Measurements from ENCODE around the gene AMN.

Gene AMN

DNA sequence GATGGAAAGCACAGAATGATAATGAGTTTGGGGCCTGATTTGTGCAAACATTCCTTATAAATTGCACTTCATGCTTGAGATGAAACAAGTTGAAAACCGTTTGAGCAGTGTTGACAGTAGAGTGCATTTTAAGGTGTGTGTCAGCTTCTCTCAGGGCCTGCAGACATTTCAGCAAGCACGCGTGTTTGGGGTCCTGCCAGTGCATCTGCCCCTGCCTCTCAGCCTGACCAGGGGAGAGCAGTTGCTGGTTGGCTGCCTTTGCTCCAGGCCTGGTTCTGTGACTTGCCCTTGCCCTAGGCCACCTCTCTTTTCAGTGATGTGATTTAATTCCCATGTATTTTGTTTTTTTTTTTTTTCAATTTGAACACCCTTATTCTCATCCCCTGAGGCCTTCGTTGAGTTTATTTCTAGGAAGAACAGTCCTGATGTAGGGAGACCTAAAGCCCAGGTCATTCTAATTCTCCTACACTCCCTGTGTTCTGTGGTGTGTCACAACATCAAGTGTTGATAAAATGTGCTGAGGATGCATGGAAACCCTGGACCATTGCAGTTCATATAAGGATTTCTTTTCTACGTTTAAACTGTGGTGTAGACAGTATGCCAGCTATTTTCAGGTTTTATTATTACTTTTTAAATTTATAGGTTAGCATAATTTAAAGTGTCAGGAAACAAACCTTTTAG lies 40.1 kb upstream of the AMN start:
- no peak for TF ChIP-seq ZFX (IDR thresholded peaks at IDR 0.05)
- TF ChIP-seq, protein P1, sequence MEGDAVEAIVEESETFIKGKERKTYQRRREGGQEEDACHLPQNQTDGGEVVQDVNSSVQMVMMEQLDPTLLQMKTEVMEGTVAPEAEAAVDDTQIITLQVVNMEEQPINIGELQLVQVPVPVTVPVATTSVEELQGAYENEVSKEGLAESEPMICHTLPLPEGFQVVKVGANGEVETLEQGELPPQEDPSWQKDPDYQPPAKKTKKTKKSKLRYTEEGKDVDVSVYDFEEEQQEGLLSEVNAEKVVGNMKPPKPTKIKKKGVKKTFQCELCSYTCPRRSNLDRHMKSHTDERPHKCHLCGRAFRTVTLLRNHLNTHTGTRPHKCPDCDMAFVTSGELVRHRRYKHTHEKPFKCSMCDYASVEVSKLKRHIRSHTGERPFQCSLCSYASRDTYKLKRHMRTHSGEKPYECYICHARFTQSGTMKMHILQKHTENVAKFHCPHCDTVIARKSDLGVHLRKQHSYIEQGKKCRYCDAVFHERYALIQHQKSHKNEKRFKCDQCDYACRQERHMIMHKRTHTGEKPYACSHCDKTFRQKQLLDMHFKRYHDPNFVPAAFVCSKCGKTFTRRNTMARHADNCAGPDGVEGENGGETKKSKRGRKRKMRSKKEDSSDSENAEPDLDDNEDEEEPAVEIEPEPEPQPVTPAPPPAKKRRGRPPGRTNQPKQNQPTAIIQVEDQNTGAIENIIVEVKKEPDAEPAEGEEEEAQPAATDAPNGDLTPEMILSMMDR (conservative IDR thresholded peaks at IDR 0.05) = no peak

GRCh38 chr14:102883089-102883541 lies 39.3 kb upstream of the AMN start:
- TF ChIP-seq ZFX (IDR thresholded peaks at IDR 0.05) = no peak
- TF ChIP-seq, protein P1 (conservative IDR thresholded peaks at IDR 0.05) = no peak
- H3K27ac ChIP-seq = no peak overlapping the region

More for the DNA sequence above, 40.1 kb upstream of the AMN start:
- no peak overlapping the region for H3K27ac ChIP-seq

DNA sequence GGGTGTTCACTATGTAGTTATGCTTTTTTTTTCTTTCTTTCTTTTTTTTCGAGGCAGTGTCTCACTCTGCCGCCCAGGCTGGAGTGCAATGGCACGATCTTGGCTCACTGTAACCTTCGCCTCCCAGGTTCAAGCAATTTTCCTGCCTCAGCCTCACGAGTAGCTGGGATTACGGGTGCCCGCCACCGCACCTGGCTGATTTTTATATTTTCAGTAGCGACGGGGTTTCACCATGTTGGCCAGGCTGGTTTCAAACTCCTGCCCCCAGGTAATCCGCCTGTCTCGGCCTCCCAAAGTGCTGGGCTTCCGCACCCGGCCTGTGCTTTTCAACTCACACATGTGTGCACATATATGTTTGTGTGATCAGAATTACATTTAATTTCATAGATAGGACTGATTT lies 38.9 kb upstream of the AMN start:
- H3K27ac ChIP-seq = no peak overlapping the region
- no peak for TF ChIP-seq ZFX (IDR thresholded peaks at IDR 0.05)
- TF ChIP-seq, protein P1 (conservative IDR thresholded peaks at IDR 0.05) = no peak

DNA sequence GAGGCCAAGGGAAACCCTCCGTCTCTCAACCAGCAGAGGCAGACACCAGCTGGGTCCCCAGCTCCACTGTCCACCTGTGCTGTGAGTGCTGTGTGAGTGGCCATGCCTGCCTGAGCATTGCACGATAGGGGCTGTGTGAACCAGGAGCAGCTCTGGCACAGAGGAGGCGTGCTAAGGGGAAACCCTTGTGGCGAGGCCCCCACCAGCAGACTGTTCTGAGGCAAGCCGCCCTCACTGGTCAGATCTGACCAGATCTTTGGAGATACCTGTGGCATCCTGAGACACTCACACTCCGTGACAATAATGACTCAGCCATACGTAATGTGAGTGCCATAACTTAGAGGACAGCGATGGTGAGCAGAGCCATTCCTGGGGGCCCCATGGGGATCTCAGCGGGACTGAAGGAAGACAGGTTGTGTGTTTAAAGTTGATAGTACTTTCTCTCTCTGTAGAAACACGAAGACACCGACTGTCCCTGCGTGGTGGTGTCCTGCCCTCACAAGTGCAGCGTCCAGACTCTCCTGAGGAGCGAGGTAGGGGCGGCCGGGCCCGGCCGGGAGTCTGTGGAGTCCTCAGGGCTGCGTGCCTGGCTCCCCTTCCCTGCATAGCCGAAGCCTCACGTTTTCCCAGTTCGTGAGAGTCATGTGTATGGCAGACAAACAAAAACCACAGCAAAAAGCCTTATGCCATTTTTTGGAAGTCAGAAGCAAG lies 36.6 kb upstream of the AMN start:
- TF ChIP-seq, protein P1 (conservative IDR thresholded peaks at IDR 0.05) = no peak
- TF ChIP-seq ZFX (IDR thresholded peaks at IDR 0.05) = no peak
- H3K27ac ChIP-seq = no peak overlapping the region

- TF ChIP-seq ZFX (IDR thresholded peaks at IDR 0.05) = no peak
- TF ChIP-seq, protein P1 (conservative IDR thresholded peaks at IDR 0.05) = no peak
Observed at GRCh38 chr14:102888748-102889147, 33.7 kb upstream of the AMN start.

DNA sequence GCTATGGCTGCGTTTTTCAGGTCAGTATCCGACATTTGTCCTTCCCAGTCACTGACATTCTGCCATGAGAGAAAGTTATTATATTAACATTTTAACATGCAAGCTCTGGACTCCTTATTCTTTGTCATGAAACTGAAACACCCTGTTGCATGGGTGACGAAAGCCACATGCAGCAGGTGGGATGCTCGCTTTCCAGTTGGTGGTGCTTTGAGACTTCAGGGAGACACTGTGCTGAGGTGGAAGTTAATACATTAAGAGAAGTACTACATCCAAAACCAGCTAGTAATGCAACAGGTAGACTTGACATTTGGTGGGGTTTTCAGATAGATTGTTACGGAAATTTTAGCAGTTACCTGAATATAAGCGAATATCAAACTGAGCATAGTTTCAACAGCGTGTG lies 32.8 kb upstream of the AMN start:
- no peak for TF ChIP-seq ZFX (IDR thresholded peaks at IDR 0.05)
- TF ChIP-seq, protein P1 (conservative IDR thresholded peaks at IDR 0.05) = no peak
- H3K27ac ChIP-seq = no peak overlapping the region

More at GRCh38 chr14:102888748-102889147, 33.7 kb upstream of the AMN start:
- H3K27ac ChIP-seq = no peak overlapping the region

DNA sequence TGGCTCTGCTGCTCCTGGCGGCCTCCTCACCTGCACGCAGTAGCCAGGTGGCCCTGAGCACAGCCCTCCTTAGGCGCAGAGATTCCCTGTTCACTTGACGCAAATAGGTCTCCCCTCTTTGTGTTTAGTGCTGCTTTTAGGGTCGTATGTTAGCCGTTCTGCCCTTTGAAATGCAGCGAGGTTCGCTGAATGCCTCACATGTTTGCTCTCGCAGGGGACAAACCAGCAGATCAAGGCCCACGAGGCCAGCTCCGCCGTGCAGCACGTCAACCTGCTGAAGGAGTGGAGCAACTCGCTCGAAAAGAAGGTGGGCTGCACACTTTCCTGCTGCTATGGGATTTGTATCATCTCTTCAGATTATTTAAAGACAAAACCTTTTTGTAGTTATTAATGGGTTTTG lies 31.4 kb upstream of the AMN start:
- TF ChIP-seq, protein P1 (conservative IDR thresholded peaks at IDR 0.05) = no peak
- TF ChIP-seq ZFX (IDR thresholded peaks at IDR 0.05) = no peak
- H3K27ac ChIP-seq = no peak overlapping the region

All from C4-2B (cell line).